Stimulated activated naive CD8-positive, alpha-beta T cell treated with anti-CD3 and anti-CD28 coated beads, Interleukin-15, Interleukin-2, amounts not matched to agents 100 ng/mL and 50 ng/mL, for 24 hours (primary cell): ENCODE measurements around the gene TRIM65.

Experiments
- H3K27ac Mint-ChIP-seq: one replicate; pipeline ENCODE4 v1.8.0; 2021; ENCODE audit warnings: mild to moderate bottlenecking, mixed read lengths
- H3K27me3 Mint-ChIP-seq: one replicate; pipeline ENCODE4 v1.8.0; 2021; ENCODE audit warnings: mixed read lengths
- H3K36me3 Mint-ChIP-seq: one replicate; pipeline ENCODE4 v1.8.0; 2021; ENCODE audit warnings: low read depth, mixed read lengths
- H3K4me1 Mint-ChIP-seq: one replicate; pipeline ENCODE4 v1.8.0; 2021; ENCODE audit warnings: low read depth, mixed read lengths
- H3K4me3 Mint-ChIP-seq: one replicate; pipeline ENCODE4 v1.8.0; 2021; ENCODE audit warnings: mild to moderate bottlenecking, mixed read lengths
- H3K9me3 Mint-ChIP-seq: one replicate; pipeline ENCODE4 v1.8.0; 2021; ENCODE audit warnings: mixed read lengths

Gene TRIM65

DNA sequence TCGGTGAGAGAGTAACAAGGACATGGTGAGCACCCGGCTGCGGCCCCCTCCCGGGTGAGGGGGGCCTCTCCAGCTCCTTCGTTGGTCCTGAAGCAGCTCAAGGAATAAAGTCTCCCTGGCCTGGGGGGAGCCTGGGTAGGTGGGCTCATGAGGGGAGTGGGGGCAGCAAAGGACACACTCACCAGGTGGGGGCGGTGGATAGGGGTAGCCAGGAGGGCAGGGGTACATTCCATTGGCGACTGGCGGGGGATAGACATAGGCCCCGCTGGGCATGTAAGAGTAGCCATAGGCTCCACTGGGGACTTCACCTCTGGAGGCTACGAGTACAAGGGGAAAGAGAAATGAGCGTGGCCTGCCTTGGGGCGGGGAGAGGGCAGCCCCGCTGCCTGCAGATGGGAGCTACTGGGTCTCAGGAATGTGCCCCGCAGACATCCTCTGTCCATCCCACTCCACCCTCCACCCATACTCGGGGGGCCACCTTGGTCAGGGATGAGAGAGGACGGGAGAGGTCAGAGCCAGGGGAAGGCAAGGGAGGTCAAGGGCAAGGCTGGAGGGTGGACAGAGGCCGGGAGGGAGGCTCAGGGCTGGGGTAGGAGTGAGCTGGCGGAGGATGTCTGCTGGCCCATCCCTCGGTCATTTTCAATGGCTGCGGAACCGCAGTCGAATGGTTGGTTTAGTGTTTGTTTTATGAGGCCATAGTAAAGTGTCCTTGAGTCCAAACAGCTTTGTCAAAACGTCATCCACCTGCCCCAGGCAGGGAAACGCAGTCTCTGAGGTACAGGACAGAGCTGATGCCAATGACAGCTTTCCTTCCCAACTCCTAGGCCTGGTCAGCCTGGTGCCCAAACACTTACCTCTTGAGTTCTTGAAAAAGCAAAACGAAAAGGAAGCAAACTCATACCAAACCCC lies 48.9 kb downstream of the TRIM65 start:
- peaks cover 9% of the 10 kb centered on the region for H3K4me1 Mint-ChIP-seq
- no peaks in the 10 kb centered on the region for H3K27me3 Mint-ChIP-seq
- no peak overlapping the region for H3K4me3 Mint-ChIP-seq
- peak overlapping the region; percentile 1 for H3K27ac Mint-ChIP-seq
- peaks cover 5% of the 10 kb centered on the region for H3K36me3 Mint-ChIP-seq
- no peaks in the 10 kb centered on the region for H3K9me3 Mint-ChIP-seq

DNA sequence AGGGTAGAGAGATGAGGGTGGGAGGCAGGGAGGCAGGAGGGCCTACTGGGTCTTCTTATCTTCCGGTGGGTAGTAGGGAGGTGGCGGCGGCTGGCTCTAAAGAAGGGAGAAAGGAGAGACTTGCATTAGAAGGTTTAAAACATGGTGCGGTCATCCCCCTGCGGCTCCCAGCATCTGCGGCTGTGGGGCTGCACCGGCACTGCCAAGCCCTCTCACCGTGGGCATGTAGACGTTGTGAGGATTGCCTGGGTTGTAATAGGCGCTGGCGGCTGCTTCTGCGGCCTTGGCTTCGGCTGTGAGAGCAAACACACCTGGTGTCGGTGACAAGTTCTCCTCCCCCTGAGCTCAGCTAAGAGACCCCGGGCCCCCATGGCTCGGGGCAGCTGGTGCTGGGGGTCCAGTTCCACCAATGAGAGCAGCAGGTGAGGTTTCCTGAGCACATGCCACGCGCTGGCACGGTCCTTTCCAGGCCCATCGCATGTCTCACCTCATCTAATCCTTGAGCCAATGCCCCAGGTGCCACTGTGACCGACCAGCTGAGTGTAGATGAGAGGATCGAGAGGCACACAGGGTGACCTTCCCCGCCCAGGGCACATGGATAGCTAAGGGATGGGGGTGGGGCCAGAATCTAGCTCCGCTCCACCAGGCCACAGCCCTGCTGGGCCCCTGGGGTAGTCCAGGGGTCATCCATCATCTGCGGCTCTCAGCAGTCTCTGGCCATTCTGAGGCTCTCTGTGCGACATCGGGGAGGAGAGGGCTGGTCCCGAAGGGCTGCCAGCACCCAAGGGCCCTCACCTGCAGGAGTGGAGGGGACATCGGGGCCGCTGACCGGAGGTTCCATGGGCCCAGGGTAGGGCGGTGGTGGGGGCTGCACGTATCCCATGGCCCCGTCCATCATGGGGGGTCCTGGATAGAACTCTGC lies 49.8 kb downstream of the TRIM65 start:
- H3K36me3 Mint-ChIP-seq, result peaks cover 8% of the 10 kb centered on the region

DNA sequence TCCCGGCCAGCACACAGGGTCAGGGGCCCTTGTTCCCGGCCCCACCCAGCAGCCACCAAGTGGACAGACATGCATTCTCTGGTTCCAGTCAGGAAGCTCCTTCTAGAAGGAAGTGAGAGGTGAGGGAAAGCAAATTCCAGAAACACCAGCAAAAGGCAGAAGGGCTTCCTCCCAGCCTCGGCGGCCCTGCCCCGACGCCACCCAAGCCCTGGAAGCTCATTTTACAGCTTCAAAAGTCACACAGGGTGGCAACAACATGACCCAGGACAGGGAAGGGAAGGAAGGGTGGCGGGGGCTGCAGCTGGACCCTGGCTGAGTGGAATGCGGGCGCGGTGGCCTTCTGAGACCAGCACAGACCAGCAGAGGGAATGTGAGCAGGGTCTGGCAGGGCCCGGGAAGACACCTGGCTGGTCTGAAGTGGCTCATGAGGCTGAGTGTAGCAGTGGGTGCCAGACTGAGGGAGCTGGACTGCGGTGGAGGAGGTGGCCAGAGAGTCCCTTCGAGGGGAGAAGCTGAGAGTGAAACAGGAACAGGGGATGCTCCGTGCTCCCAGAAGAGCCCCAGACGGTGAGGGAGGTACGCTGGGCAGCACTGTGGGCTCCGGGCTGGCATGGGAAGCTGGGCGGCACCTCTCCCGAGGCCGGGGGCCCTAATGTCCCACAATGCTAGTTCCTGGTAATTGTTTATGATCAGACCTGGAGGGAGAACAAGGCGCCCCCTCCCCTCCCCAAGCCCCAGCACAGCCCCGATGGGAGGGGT lies 50.6 kb downstream of the TRIM65 start:
- no peak overlapping the region for H3K4me3 Mint-ChIP-seq
- no peaks in the 10 kb centered on the region for H3K9me3 Mint-ChIP-seq
- peaks cover 14% of the 10 kb centered on the region for H3K4me1 Mint-ChIP-seq
- no peak overlapping the region for H3K27ac Mint-ChIP-seq
- H3K27me3 Mint-ChIP-seq, result no peaks in the 10 kb centered on the region
- peaks cover 8% of the 10 kb centered on the region for H3K36me3 Mint-ChIP-seq

More for the DNA sequence above, 49.8 kb downstream of the TRIM65 start:
- Mint-ChIP-seq H3K9me3 (no peaks in the 10 kb centered on the region), H3K4me3 (no peak overlapping the region), H3K27me3 (no peaks in the 10 kb centered on the region), H3K27ac (no peak overlapping the region), H3K4me1 (peaks cover 12% of the 10 kb centered on the region)

DNA sequence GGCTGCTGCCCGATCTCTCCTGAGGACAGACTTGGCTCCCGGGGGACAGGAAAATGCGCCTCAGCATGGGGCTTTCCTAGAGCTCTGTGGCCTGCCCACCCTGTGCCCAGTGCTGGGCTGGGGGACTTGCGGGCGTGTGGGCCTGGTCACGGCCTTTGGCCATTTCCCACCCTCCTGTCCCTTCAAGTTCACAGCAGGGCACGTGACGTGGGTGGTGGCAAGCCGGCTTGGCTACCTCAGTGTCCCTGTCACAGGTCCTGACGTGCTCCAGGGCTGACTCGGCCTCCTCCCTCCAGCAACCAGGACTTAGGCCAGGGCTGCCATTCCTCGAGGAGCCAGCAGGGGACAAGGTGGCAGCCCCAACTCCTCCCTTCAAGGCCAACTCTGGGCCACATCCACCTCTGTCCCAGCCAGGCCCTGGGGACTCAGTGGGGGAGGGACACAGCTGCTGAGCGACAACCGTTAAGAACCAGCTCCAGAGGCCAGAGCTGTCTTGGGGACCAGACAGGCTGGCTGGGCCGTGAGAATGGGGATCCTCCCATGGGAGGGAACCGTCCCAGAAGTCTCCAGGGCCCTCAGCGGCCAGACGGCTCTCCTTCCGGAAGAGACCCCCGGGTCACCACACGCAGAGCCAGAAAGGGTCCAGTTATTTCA lies 51.6 kb downstream of the TRIM65 start:
- H3K27me3 Mint-ChIP-seq, result no peaks in the 10 kb centered on the region
- H3K4me1 Mint-ChIP-seq, result peaks cover 14% of the 10 kb centered on the region
- H3K36me3 Mint-ChIP-seq, result peaks cover 8% of the 10 kb centered on the region
- H3K4me3 Mint-ChIP-seq, result peak overlapping the region; percentile 66
- peak overlapping the region; percentile 80 for H3K27ac Mint-ChIP-seq
- no peaks in the 10 kb centered on the region for H3K9me3 Mint-ChIP-seq

DNA sequence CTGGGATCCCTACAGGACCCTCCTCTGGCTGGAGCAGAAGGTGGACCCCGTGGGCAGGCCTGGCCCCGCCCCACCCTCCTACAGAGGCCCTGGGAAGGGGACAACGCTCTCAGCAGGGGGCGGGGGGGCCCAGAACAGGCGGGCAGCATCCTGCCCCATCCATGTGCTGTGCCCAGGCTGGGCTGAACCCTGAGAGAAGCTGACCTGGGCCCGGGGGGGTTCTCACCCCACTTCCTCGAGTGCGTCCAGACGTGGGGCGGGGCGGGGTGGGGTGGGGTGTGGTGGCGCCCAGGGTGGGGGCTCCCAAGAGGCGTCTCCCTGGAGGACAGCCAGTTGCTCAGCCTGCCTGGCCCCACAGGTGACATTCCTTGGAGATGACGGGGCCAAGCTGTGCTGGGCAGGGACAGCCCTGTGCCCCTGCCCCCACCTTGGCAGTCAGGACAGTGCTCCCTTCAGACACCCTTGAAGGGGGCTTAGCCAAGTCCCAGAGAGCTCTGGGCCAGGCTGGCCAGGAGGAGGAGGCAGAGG lies 52.2 kb downstream of the TRIM65 start:
- peaks cover 10% of the 10 kb centered on the region for H3K36me3 Mint-ChIP-seq
- H3K9me3 Mint-ChIP-seq, result no peaks in the 10 kb centered on the region
- peaks cover 14% of the 10 kb centered on the region for H3K4me1 Mint-ChIP-seq
- H3K27ac Mint-ChIP-seq, result peak overlapping the region; percentile 87
- H3K4me3 Mint-ChIP-seq, result peak overlapping the region; percentile 94
- no peaks in the 10 kb centered on the region for H3K27me3 Mint-ChIP-seq

GRCh38 chr17:75843577-75844529 lies 52.9 kb downstream of the TRIM65 start, which contains the start of gene UNC13D:
TSS of gene UNC13D (minus strand) at chr17:75844404. CDS start at chr17:75844337, 67 bp downstream.
- Mint-ChIP-seq H3K9me3 (no peaks in the 10 kb centered on the region), H3K27me3 (no peaks in the 10 kb centered on the region), H3K27ac (peak within 1 kb of the TSS; percentile 88), H3K4me1 (peaks cover 14% of the 10 kb centered on the region), H3K4me3 (peak within 1 kb of the TSS; percentile 94), H3K36me3 (peaks cover 13% of the 10 kb centered on the region)

DNA sequence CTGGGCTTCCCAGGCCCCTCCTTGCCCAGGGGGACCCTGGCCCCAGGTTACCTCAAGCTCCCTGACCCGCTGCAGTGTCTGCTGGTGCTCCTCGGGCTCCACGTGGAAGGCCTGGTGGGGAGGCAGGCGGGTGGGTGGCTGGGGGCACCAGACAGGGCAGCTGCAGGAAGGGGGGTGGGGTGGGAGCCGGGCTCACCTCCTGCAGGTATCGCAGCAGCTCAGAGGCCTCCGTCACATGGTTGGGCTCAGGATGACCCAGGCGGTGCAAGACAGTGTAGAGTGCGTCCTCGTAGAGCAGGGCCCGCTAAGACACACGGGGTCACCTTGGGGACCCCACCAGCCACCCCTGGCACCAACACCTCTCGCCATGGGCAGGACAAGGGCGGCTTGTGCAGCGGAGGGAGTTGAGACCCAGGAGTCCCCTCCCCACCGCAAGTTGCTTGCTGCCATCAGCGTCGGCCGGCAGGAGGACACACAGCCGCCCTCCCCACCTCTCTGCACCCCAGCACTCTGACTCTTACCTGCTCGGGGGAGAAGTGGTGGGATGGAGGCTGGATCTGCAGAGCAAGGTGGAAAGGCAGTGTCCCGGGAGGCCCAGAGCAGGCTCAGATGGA lies 53.7 kb downstream of the TRIM65 start:
- Mint-ChIP-seq H3K4me1 (peaks cover 14% of the 10 kb centered on the region), H3K9me3 (no peaks in the 10 kb centered on the region), H3K36me3 (peaks cover 9% of the 10 kb centered on the region), H3K4me3 (peak overlapping the region; percentile 94), H3K27ac (peak overlapping the region; percentile 88), H3K27me3 (no peaks in the 10 kb centered on the region)

DNA sequence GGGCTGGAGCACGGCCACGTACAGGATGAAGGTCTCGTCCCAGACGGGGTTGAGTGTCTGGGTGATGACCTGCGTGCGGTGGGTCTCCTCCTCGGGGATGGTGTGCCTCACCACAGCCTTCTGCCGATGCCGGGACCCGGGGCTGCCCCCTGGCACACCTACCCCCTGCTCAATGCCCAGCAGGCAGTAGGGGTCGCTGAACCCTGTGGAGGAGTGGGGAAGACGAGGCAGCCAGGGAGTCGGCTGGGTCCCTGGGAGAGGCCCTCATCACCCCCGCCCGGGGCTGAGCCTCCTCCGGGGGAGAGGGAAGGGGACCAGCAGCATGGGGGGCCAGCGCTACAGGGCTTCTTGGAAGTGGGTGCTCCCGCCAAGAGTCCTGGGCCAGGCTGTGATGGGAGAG lies 54.3 kb downstream of the TRIM65 start:
- Mint-ChIP-seq H3K9me3 (no peaks in the 10 kb centered on the region), H3K27me3 (no peaks in the 10 kb centered on the region), H3K27ac (peak overlapping the region; percentile 74), H3K4me3 (peak overlapping the region; percentile 94), H3K36me3 (peaks cover 15% of the 10 kb centered on the region), H3K4me1 (peaks cover 17% of the 10 kb centered on the region)

GRCh38 chr17:75840799-75841164 lies 56.0 kb downstream of the TRIM65 start:
- H3K4me3 Mint-ChIP-seq, result no peak overlapping the region
- no peaks in the 10 kb centered on the region for H3K9me3 Mint-ChIP-seq
- no peak overlapping the region for H3K27ac Mint-ChIP-seq
- peaks cover 16% of the 10 kb centered on the region for H3K4me1 Mint-ChIP-seq
- no peaks in the 10 kb centered on the region for H3K27me3 Mint-ChIP-seq
- H3K36me3 Mint-ChIP-seq, result peaks cover 20% of the 10 kb centered on the region

GRCh38 chr17:75839942-75840798 lies 56.6 kb downstream of the TRIM65 start:
- no peaks in the 10 kb centered on the region for H3K27me3 Mint-ChIP-seq
- H3K4me3 Mint-ChIP-seq, result no peak overlapping the region
- H3K27ac Mint-ChIP-seq, result no peak overlapping the region
- H3K4me1 Mint-ChIP-seq, result peaks cover 10% of the 10 kb centered on the region
- peaks cover 20% of the 10 kb centered on the region for H3K36me3 Mint-ChIP-seq
- H3K9me3 Mint-ChIP-seq, result no peaks in the 10 kb centered on the region
